Esophagus muscularis mucosa (tissue), 3 donors: ENCODE measurements around the gene SUPT4H1.

ENCODE experiments used
- POLR2A ChIP-seq: fragments of 450-650 bp; IDR thresholded peaks from one replicate; pipeline ENCODE4 v1.6.1; 2017; ENCODE audit warnings: antibody characterized with exemption, moderate library complexity, mild to moderate bottlenecking, low read depth
- TF ChIP-seq, protein P1 (sequence below), 3 experiments: fragments of 200-600 bp in 2 of 3; fragments of 450-650 bp in 1 of 3; sonication (generic) in 2 of 3; IDR thresholded peaks; one replicate each; pipeline ENCODE4 v1.5.1; 2017 to 2019; ENCODE audit warnings: antibody characterized with exemption in 3 of 3, mild to moderate bottlenecking in 2 of 3, moderate library complexity in 1 of 3

DNA sequence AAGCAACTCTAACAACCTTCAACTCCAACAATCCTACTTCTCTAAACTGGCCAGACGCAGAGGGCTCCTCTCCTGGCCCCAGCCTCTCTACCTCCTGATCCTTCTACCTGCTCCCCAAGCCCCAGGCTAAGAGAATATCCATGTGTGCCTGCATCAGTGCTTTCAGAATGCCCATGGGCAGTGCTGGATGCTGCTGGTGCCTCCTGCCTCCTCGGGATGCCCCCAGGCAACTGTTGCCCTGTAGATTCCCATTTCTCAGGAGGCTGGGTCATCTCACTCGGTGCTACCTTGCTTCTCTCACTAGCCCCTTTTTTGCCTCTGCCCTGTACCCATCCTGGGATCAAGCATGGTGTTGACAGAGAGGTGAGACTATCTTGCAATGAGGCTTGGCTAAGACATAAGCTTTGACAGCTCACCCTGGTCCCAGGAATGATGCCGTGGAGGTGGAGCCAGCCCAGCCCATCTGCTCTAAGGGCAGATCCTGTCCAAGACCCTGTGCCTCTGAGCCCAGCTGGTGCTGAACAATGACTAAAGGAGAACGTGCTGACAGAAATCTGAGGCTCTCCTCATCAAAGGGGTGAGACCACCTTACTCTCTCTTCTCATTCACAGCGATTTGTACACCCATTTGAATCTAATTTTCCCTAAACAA lies 19.4 kb upstream of the SUPT4H1 start:
- TF ChIP-seq, protein P1, sequence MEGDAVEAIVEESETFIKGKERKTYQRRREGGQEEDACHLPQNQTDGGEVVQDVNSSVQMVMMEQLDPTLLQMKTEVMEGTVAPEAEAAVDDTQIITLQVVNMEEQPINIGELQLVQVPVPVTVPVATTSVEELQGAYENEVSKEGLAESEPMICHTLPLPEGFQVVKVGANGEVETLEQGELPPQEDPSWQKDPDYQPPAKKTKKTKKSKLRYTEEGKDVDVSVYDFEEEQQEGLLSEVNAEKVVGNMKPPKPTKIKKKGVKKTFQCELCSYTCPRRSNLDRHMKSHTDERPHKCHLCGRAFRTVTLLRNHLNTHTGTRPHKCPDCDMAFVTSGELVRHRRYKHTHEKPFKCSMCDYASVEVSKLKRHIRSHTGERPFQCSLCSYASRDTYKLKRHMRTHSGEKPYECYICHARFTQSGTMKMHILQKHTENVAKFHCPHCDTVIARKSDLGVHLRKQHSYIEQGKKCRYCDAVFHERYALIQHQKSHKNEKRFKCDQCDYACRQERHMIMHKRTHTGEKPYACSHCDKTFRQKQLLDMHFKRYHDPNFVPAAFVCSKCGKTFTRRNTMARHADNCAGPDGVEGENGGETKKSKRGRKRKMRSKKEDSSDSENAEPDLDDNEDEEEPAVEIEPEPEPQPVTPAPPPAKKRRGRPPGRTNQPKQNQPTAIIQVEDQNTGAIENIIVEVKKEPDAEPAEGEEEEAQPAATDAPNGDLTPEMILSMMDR (IDR thresholded peaks at IDR 0.05), result no peak
- no peak for TF ChIP-seq POLR2A
